ENCODE results near the gene CASP5.

- TF ChIP-seq CTCF (IDR thresholded peaks at IDR 0.05), result no peak
- TF ChIP-seq POLR2A (IDR thresholded peaks at IDR 0.05; ENCODE audit: low read depth), result no peak
- TF ChIP-seq POLR2AphosphoS5 (IDR thresholded peaks at IDR 0.05), result no peak
- no peak for TF ChIP-seq EP300 (IDR thresholded peaks at IDR 0.05)
These were observed 29.5 kb upstream of the CASP5 start for GRCh38 chr11:105052487-105052886.

Measured in esophagus muscularis mucosa (tissue), 4 donors.